Fibroblast of skin of back (primary cell): Measurements from ENCODE around the gene RIMBP2.

ENCODE experiments used
- DNase-seq: peaks from one replicate; pipeline ENCODE4 v3.0.0-alpha.2; 2013

Gene RIMBP2

GRCh38 chr12:130499474-130499873, 216.6 kb downstream of the RIMBP2 start:
- no peak for DNase-seq

DNA sequence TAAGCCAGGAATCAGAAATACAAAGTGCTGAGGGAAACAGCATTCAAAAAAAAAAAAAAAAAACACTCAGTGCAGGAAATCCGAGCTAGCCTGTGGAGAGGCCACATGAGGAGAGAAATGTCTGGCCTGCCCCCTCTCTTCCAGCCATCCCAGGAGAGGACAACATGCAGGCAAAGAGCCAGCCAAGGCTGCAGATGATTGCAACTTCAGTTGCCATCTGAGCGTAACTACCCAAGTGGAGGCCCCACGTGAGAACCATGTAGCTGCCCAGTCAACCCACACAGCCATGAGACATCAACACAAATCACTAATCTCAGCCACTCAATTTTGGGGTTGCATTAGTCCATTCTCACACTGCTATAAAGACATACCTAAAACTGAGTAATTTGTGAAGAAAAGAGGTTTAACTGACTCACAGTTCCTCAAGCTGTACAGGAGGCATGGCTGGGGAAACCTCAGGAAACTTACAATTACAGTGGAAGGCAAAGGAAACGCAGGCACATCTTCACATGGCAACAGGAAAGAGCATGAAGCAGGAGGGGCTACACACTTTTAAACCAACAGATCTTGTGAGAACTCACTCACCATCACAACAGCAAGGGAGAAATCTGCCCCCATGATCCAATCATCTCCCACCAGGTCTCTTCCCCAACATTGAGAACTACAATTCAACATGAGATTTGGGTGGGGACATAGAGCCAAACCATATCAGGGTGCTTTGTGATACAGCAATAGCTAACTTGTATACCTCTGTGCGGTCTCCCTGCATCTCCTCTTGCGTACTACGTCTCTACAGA, 217.3 kb downstream of the RIMBP2 start:
- DNase-seq: no peak

DNA sequence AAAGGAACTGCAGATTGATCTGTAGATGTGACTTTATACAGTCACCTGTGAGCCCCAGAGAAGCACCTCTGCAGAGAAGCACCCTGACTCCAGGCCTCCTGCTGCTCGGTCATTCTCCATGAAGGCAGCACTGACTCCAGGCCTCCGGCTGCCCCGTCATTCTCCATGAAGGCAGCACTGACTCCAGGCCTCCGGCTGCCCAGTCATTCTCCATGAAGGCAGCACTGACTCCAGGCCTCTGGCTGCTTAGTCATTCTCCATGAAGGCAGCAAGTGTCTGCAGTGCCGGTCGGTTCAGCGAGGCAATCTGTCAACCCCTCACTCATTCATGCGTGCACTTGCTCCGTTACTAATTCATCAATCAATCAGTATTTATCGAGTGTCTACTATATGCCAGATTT, 218.1 kb downstream of the RIMBP2 start:
- DNase-seq: no peak

DNA sequence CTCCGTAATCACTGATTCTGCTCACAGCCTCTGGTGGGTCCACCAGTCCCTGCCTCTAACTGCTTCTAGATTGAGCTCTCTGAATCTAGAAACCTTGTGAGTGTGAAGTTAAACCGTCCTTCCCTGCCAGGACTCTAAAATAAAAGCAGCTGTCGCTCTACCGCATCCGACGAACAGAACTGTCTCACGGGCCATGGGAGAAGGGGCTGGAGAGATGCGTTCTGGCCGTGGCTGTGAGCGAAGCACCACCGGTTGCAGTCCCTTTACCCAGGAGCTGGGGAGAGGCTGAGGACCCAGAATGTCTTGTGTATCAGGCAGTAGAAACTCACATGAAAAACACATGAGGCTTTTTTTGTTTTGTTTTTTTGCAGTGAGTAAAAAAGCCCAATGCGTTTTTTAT, 218.8 kb downstream of the RIMBP2 start:
- DNase-seq: no peak

- DNase-seq: no peak
Observed at GRCh38 chr12:130496516-130497120, 219.5 kb downstream of the RIMBP2 start.

- DNase-seq: no peak
Observed at GRCh38 chr12:130495156-130495555, 220.9 kb downstream of the RIMBP2 start.

GRCh38 chr12:130494736-130495135, 221.4 kb downstream of the RIMBP2 start:
- DNase-seq: no peak

- no peak for DNase-seq
Observed at GRCh38 chr12:130493951-130494350, 222.1 kb downstream of the RIMBP2 start.

- DNase-seq: no peak
Observed at GRCh38 chr12:130491421-130492357, 224.4 kb downstream of the RIMBP2 start.

- no peak for DNase-seq
Observed at GRCh38 chr12:130490674-130491073, 225.4 kb downstream of the RIMBP2 start.

- DNase-seq: no peak
Observed at GRCh38 chr12:130489293-130489692, 226.8 kb downstream of the RIMBP2 start.

DNA sequence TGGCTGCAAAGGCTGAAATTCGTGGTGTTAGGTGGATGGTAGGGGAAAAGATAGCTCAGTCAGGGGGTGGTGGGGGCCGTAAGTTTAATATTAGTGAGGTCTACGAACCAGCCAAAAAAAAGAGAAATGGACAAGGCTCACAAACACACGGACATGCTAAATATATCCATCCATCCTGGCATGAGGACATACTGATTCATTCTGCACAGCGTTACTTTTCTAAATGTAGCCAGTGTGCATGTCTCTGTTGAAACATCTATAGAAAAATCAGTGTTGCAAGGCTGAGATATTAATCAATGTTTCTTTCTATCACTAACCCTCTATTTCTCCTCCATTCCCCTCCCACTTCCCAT, 227.8 kb downstream of the RIMBP2 start:
- DNase-seq: no peak

DNA sequence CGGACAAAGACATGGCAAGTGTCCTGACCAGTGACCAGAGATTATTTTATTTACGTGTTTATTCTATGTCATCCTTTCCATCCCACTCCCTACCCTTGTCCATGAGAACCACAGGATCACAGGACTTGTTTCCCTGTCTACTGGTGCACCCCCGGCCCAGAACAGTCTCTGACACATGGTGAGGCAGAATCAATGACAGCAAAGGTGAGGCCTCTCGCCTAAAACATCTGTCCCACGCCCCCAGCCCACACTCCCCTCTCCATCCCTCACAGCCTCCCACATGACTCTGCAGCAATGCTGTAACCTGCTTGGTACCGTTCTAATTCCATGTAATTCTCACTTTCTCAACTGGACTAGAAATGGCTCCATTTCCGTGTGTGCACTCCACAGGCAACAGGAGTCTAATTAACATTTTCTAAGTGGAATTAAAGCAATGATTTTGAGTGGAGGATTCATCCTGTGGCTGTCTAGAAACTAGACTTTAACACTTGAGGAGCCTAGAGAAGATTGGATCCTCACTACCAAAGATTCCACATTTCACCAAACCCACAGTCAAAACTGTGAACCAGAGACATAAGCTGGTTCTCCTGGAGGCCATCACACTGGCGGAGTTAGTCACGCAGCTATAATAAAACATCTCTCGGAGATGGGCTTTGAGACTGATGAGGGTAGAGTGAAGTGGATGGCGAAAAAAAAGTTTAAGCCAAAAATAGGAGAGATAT, 228.3 kb downstream of the RIMBP2 start:
- DNase-seq: no peak

GRCh38 chr12:130486891-130487416, 229.1 kb downstream of the RIMBP2 start:
- no peak for DNase-seq

DNA sequence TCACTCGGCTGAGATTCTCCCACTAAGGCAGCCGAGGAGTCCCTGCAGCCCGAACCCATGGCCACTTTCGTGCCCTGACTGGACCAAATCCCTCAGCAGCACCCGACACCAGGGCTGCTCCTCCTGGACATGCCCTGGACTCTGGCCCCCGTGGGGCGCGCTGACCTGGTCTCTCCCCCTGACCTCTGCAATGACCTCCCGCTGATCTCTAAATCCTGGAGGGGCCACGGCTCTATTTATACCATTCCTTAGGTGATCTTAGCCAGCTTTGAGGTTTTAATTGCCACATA, 230.0 kb downstream of the RIMBP2 start:
- DNase-seq: no peak

- no peak for DNase-seq
Observed at GRCh38 chr12:130485291-130486145, 230.6 kb downstream of the RIMBP2 start.

DNA sequence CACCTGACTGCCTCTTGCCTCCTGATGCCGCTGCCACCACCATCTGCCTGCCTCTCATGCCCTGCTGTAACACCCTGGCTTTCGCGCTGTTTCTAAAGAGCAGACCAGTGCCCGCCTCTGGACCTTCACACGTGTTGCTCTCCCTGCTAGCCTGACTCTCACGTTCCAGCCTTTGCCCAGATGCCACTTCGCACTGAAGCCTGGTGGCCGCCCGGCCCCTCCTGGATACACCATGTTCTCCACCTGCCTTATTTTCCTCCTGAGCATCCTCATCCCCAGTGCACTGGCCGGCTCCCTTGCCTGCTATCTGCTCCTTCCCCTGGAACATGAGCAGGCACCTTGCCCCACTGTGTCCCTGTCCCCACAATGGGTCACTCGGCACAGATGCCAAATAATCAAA, 231.9 kb downstream of the RIMBP2 start:
- DNase-seq: no peak

DNA sequence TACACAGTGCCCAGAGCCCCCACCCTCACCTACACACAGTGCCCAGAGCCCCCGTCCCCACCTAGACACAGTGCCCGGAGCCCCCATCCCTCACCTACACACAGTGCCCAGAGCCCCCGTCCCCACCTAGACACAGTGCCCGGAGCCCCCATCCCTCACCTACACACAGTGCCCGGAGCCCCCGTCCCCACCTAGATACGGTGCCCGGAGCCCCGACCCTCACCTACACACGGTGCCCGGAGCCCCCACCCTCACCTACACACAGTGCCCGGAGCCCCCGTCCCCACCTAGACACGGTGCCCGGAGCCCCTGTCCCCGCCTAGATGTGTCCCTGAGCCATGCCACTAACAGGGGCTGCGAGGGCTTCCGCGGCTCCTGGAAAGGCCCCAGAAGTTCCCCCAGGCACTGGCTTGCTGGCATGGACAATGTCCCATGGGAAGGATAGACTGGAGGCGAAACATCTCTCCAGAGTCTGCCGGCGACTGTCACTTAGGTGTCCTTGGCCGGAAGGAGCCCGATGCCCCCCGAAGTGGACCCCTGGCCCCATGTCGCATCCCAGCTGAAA, 232.4 kb downstream of the RIMBP2 start:
- DNase-seq: no peak

GRCh38 chr12:130482448-130482847, 233.7 kb downstream of the RIMBP2 start:
- DNase-seq: no peak

DNA sequence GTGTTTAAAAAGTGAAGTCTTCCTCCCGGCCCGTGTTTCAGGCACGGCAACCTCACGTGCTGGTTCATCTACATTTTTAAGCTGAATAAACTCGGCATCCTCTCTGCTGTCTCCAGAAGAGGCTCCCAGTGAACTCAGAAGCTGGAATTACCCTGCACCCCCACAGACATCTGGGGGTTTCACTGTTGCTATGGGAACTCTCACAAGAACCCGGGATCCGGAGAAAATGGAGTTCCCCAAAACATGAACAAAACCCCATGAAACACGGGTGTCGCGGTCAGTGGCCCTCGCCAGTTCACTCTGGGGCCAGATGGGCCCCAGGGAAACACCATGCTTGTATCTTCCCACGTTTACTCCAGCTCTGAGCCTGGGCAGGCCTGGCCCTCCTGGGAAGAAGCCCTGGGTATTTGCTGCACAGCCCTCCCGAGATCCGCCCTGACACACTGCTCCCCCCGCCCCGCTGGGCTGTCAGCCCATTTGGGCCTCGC, 234.7 kb downstream of the RIMBP2 start:
- DNase-seq: no peak

DNA sequence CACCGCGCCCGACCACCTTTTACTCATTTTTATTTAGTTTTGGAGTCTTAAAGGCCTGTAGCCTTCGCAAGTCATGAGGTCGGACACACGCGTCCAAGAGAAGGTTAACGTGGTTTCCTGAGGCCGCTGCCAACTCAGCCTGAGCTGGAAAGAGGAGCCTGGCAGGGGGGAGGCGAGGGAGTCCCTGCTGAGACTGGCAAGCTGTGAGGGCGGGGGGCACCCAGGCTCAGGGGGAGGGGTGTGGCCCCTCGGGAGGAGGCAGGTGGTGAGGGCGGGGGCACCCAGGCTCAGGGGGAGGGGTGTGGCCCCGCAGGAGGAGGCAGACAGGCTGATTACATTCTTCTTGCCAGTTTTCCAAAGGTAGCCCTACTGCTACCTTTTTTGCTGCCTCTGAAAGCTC, 235.2 kb downstream of the RIMBP2 start:
- DNase-seq: no peak
